ENCODE data around the gene SPRR2A. TPM values are rescaled to one million over a fixed set of nuclear protein-coding genes. Genes with fewer than 3 reads are reported as not detected.

SPRR2A gene
- total and polyA plus RNA-seq, 2 donors from 2014 or later = 0.60 TPM; not detected in 1

DNA sequence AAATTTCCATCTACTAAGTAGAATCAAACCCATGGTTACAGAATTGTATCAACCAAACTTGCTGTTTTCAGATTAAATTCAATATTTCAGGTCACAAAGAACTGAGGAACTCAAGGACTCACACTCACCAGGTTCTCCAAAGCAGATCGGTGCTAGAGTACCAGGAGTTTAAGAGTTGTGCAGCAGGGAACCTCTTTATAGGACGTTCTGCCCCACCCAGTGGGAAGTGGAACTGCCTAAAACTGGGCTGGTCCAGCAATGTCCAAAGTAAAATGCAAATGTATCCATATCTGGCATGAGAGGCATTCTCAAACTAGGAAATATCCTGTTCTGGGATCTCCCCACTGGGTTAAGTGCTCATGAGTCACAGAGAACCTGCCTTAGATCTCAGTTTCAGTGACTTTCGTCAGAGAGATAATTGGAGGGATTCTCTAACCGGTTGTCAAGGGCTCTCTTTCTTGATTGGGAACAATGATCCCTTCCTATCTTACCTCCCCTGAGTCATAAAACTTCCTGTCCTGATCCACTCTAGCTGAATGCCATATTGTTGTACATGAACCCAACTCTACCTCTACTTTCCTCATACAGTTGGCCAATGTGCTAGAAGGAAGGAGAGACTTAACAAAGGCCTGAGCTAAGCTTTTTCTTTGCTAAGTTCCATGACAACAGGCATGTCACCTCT lies 16.2 kb downstream of the SPRR2A start, which contains the start of gene SPRR2D:
SPRR2D (minus strand) TSS at position 171 of the 682 bp plus-strand sequence. CDS start 774 bp downstream, outside the sequence.
- no peak within 1 kb of the TSS for H3K9ac ChIP-seq (ENCODE audit: low read length in 3 of 3)

DNA sequence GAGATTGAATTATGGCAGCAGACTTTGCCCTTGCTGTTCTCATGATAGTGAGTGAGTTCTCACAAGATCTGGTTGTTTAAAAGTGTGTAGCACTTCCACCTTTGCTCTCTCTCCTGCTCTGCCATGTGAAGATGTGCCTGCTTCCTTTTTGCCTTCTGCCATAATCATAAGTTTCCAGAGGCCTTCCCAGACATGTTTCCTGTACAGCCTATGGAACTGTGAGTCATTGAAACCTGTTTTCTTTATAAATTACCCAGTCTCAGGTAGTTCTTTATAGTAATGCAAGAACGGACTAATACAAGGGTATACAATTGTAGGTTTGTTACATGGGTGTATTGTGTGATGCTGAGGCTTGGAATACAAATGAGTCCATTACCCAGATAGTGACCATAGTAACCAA lies 22.1 kb downstream of the SPRR2A start:
- Histone ChIP-seq H3K9me3 (ENCODE audit: control insufficient read depth in 2 of 3, insufficient read depth in 1 of 3, low read length in 3 of 3) (no peaks in the 10 kb centered on the region), H3K4me3 (ENCODE audit: low read length in 3 of 3) (no peak overlapping the region), H3K27ac (ENCODE audit: low read depth in 2 of 2, low read length in 2 of 2) (no peak overlapping the region), H3K4me1 (ENCODE audit: control insufficient read depth in 2 of 3, insufficient read depth in 2 of 3, low read depth in 1 of 3, low read length in 3 of 3) (no peaks in the 10 kb centered on the region), H3K36me3 (ENCODE audit: control insufficient read depth in 2 of 3, insufficient read depth in 3 of 3, low read length in 3 of 3) (no peaks in the 10 kb centered on the region), H3K27me3 (ENCODE audit: control insufficient read depth, insufficient read depth, low read length) (no peaks in the 10 kb centered on the region), H3K9ac (ENCODE audit: low read length in 3 of 3) (no peak overlapping the region)
- no peak for FAIRE-seq
- TF ChIP-seq, protein P1, sequence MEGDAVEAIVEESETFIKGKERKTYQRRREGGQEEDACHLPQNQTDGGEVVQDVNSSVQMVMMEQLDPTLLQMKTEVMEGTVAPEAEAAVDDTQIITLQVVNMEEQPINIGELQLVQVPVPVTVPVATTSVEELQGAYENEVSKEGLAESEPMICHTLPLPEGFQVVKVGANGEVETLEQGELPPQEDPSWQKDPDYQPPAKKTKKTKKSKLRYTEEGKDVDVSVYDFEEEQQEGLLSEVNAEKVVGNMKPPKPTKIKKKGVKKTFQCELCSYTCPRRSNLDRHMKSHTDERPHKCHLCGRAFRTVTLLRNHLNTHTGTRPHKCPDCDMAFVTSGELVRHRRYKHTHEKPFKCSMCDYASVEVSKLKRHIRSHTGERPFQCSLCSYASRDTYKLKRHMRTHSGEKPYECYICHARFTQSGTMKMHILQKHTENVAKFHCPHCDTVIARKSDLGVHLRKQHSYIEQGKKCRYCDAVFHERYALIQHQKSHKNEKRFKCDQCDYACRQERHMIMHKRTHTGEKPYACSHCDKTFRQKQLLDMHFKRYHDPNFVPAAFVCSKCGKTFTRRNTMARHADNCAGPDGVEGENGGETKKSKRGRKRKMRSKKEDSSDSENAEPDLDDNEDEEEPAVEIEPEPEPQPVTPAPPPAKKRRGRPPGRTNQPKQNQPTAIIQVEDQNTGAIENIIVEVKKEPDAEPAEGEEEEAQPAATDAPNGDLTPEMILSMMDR (IDR thresholded peaks at IDR 0.05; ENCODE audit: borderline replicate concordance, extremely low read depth, insufficient read depth) = no peak
- intact Hi-C loops (cut with DNase I) = no loop called here
- DNase-seq = no peak

More for the DNA sequence above, 16.2 kb downstream of the SPRR2A start, which contains the start of gene SPRR2D:
- no peaks in the 10 kb centered on the region for H3K9me3 ChIP-seq (ENCODE audit: control insufficient read depth in 2 of 3, insufficient read depth in 1 of 3, low read length in 3 of 3)
- no peaks in the 10 kb centered on the region for H3K36me3 ChIP-seq (ENCODE audit: control insufficient read depth in 2 of 3, insufficient read depth in 3 of 3, low read length in 3 of 3)
- H3K4me3 ChIP-seq (ENCODE audit: low read length in 3 of 3) = no peak within 1 kb of the TSS
- FAIRE-seq = no peak
- H3K4me1 ChIP-seq (ENCODE audit: control insufficient read depth in 2 of 3, insufficient read depth in 2 of 3, low read depth in 1 of 3, low read length in 3 of 3) = no peaks in the 10 kb centered on the region
- TF ChIP-seq, protein P1 (IDR thresholded peaks at IDR 0.05; ENCODE audit: borderline replicate concordance, extremely low read depth, insufficient read depth) = no peak
- DNase-seq = no peak
- no peak within 1 kb of the TSS for H3K27ac ChIP-seq (ENCODE audit: low read depth in 2 of 2, low read length in 2 of 2)
- intact Hi-C loops (cut with DNase I) = no loop called here
- no peaks in the 10 kb centered on the region for H3K27me3 ChIP-seq (ENCODE audit: control insufficient read depth, insufficient read depth, low read length)

DNA sequence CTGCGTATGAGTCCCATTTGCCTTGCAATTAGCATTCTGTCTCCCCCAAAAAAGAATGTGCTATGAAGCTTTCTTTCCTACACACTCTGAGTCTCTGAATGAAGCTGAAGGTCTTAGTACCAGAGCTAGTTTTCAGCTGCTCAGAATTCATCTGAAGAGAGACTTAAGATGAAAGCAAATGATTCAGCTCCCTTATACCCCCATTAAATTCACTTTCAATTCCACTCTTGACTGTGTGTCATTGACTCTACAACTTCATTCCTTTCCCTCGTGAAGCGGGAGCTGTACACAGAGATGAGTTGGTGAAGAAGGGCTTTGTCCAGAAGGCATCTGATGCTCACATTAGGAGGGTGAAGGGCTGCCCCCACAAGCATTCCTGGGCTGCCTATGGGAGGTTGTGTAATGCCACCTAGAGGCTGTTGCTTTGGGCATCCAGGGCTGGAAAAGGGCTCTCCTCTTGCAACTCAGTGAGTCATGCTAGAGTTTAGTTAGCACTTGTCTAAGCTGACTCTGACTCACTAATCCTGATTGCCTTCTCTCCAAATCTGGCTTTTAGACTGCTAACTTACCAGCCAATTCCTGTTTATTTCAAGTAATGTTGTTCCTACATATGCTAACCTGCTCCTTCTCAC lies 24.5 kb downstream of the SPRR2A start:
- DNase-seq = peak in 3 of 5 donors; percentile 8 to 23 (median 22)
- FAIRE-seq = no peak
- H3K9ac ChIP-seq (ENCODE audit: low read length in 3 of 3) = no peak overlapping the region
- H3K4me1 ChIP-seq (ENCODE audit: control insufficient read depth in 2 of 3, insufficient read depth in 2 of 3, low read depth in 1 of 3, low read length in 3 of 3) = no peaks in the 10 kb centered on the region
- no peaks in the 10 kb centered on the region for H3K36me3 ChIP-seq (ENCODE audit: control insufficient read depth in 2 of 3, insufficient read depth in 3 of 3, low read length in 3 of 3)
- H3K27ac ChIP-seq (ENCODE audit: low read depth in 2 of 2, low read length in 2 of 2) = no peak overlapping the region
- TF ChIP-seq, protein P1 (IDR thresholded peaks at IDR 0.05; ENCODE audit: borderline replicate concordance, extremely low read depth, insufficient read depth) = no peak
- H3K4me3 ChIP-seq (ENCODE audit: low read length in 3 of 3) = no peak overlapping the region
- no peaks in the 10 kb centered on the region for H3K27me3 ChIP-seq (ENCODE audit: control insufficient read depth, insufficient read depth, low read length)
- intact Hi-C loops (cut with DNase I) = no loop called here
- no peaks in the 10 kb centered on the region for H3K9me3 ChIP-seq (ENCODE audit: control insufficient read depth in 2 of 3, insufficient read depth in 1 of 3, low read length in 3 of 3)

Data from kidney (tissue), 14 donors.